ENCODE results near the gene GPR162.

The GPR162 gene

GRCh38 chr12:6853626-6854025 lies 32.0 kb downstream of the GPR162 start:
- Histone ChIP-seq H4K20me1 (ENCODE audit: insufficient read depth, low read length) (no peaks in the 10 kb centered on the region), H3K36me3 (ENCODE audit: insufficient read depth, low read length) (peaks cover 51% of the 10 kb centered on the region), H3K9ac (ENCODE audit: low read length) (peak overlapping the region; percentile 65), H3K27me3 (ENCODE audit: insufficient read depth, low read length) (no peaks in the 10 kb centered on the region), H3K79me2 (ENCODE audit: insufficient read depth, low read length) (peaks cover 20% of the 10 kb centered on the region), H3F3A (ENCODE audit: insufficient read depth, low read length) (no peaks in the 10 kb centered on the region), H3K9me2 (ENCODE audit: low read depth, low read length) (no peaks in the 10 kb centered on the region), H3K27ac (ENCODE audit: low read depth, low read length, poor library complexity, severe bottlenecking) (peak overlapping the region; percentile 64), H3K4me3 (ENCODE audit: low read depth, low read length, poor library complexity, severe bottlenecking) (peak overlapping the region; percentile 80), H2AFZ (ENCODE audit: low read length) (no peak overlapping the region), H3K4me2 (ENCODE audit: low read length) (peak overlapping the region; percentile 94), H3K9me3 (ENCODE audit: low read length) (no peaks in the 10 kb centered on the region), H3K4me1 (ENCODE audit: insufficient read depth, low read length, severe bottlenecking) (peaks cover 36% of the 10 kb centered on the region)
- TF ChIP-seq, protein P1, sequence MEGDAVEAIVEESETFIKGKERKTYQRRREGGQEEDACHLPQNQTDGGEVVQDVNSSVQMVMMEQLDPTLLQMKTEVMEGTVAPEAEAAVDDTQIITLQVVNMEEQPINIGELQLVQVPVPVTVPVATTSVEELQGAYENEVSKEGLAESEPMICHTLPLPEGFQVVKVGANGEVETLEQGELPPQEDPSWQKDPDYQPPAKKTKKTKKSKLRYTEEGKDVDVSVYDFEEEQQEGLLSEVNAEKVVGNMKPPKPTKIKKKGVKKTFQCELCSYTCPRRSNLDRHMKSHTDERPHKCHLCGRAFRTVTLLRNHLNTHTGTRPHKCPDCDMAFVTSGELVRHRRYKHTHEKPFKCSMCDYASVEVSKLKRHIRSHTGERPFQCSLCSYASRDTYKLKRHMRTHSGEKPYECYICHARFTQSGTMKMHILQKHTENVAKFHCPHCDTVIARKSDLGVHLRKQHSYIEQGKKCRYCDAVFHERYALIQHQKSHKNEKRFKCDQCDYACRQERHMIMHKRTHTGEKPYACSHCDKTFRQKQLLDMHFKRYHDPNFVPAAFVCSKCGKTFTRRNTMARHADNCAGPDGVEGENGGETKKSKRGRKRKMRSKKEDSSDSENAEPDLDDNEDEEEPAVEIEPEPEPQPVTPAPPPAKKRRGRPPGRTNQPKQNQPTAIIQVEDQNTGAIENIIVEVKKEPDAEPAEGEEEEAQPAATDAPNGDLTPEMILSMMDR (IDR thresholded peaks at IDR 0.05; ENCODE audit: low read length), result no peak
- no peak for TF ChIP-seq EZH2 (IDR thresholded peaks at IDR 0.05; ENCODE audit: borderline replicate concordance, low read length)

- Histone ChIP-seq H3K9me3 (ENCODE audit: low read length) (no peaks in the 10 kb centered on the region), H3K79me2 (ENCODE audit: insufficient read depth, low read length) (peaks cover 20% of the 10 kb centered on the region), H3F3A (ENCODE audit: insufficient read depth, low read length) (no peaks in the 10 kb centered on the region), H2AFZ (ENCODE audit: low read length) (no peak overlapping the region), H3K4me2 (ENCODE audit: low read length) (peak overlapping the region; percentile 94; the same call in 1 of the 2 replicates), H3K27ac (ENCODE audit: low read depth, low read length, poor library complexity, severe bottlenecking) (no peak overlapping the region), H3K9me2 (ENCODE audit: low read depth, low read length) (no peaks in the 10 kb centered on the region), H3K9ac (ENCODE audit: low read length) (peak overlapping the region; percentile 65; the same call in 1 of the 2 replicates), H3K36me3 (ENCODE audit: insufficient read depth, low read length) (peaks cover 51% of the 10 kb centered on the region), H3K4me3 (ENCODE audit: low read depth, low read length, poor library complexity, severe bottlenecking) (no peak overlapping the region), H3K27me3 (ENCODE audit: insufficient read depth, low read length) (no peaks in the 10 kb centered on the region), H4K20me1 (ENCODE audit: insufficient read depth, low read length) (no peaks in the 10 kb centered on the region), H3K4me1 (ENCODE audit: insufficient read depth, low read length, severe bottlenecking) (peaks cover 33% of the 10 kb centered on the region)
- TF ChIP-seq, protein P1 (IDR thresholded peaks at IDR 0.05; ENCODE audit: low read length), result no peak
- no peak for TF ChIP-seq EZH2 (IDR thresholded peaks at IDR 0.05; ENCODE audit: borderline replicate concordance, low read length)
These were observed 32.4 kb downstream of the GPR162 start for GRCh38 chr12:6854036-6854435.

DNA sequence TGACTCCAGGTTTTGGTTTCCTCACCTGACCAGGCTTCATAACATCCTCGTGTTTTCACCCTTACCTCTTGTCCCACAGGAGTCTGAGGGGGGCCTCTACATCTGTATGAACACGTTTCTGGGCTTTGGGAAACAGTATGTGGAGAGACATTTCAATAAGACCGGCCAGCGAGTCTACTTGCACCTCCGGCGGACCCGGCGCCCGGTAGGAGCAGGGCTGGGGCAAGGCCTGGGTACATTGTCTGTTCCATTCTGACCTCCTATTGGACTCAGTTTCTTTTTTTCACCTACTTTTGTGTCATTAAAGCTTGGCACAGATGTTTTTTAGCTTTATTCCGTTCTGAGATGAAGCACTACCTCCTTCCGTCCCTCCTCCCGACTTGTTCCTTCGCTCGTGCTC lies 33.7 kb downstream of the GPR162 start:
- Histone ChIP-seq H3K4me2 (ENCODE audit: low read length) (no peak overlapping the region), H4K20me1 (ENCODE audit: insufficient read depth, low read length) (no peaks in the 10 kb centered on the region), H3K36me3 (ENCODE audit: insufficient read depth, low read length) (peaks cover 51% of the 10 kb centered on the region), H3K27ac (ENCODE audit: low read depth, low read length, poor library complexity, severe bottlenecking) (no peak overlapping the region), H3K4me3 (ENCODE audit: low read depth, low read length, poor library complexity, severe bottlenecking) (no peak overlapping the region), H3K4me1 (ENCODE audit: insufficient read depth, low read length, severe bottlenecking) (peaks cover 20% of the 10 kb centered on the region), H3K79me2 (ENCODE audit: insufficient read depth, low read length) (peaks cover 18% of the 10 kb centered on the region), H3F3A (ENCODE audit: insufficient read depth, low read length) (no peaks in the 10 kb centered on the region), H3K9me2 (ENCODE audit: low read depth, low read length) (no peaks in the 10 kb centered on the region), H3K27me3 (ENCODE audit: insufficient read depth, low read length) (no peaks in the 10 kb centered on the region), H3K9ac (ENCODE audit: low read length) (no peak overlapping the region), H2AFZ (ENCODE audit: low read length) (no peak overlapping the region), H3K9me3 (ENCODE audit: low read length) (no peaks in the 10 kb centered on the region)
- TF ChIP-seq, protein P1 (IDR thresholded peaks at IDR 0.05; ENCODE audit: low read length), result no peak

Measured in OCI-LY1 (cell line).